Hepatocyte (in vitro differentiated cells): ENCODE data around the gene IL34. TPM values are rescaled to one million over a fixed set of nuclear protein-coding genes. Genes with fewer than 3 reads are reported as not detected.

Experiments used
- DNase-seq: peaks from one replicate; pipeline ENCODE4 v3.0.0-alpha.2; 2016; ENCODE audit warnings: low spot score
- H2AFZ ChIP-seq: fragments of 200-600 bp; sonication (generic); 2 replicates; pipeline ENCODE4 v1.6.0; 2016; ENCODE audit warnings: antibody characterized with exemption, mild to moderate bottlenecking
- H3K27ac ChIP-seq: fragments of 200-600 bp; sonication (generic); 2 replicates; pipeline ENCODE4 v1.5.1; 2016; ENCODE audit warnings: mild to moderate bottlenecking
- H3K27me3 ChIP-seq: fragments of 200-600 bp; sonication (generic); 2 replicates; pipeline ENCODE4 v1.6.1; 2016
- H3K36me3 ChIP-seq: fragments of 200-600 bp; sonication (generic); replicated peaks from 2 replicates; pipeline ENCODE4 v1.5.1; 2016; ENCODE audit warnings: low read depth; ENCODE audit not compliant: insufficient read depth
- H3K4me1 ChIP-seq: fragments of 200-600 bp; sonication (generic); 2 replicates; pipeline ENCODE4 v1.5.1; 2016; ENCODE audit warnings: mild to moderate bottlenecking, moderate library complexity; ENCODE audit not compliant: insufficient read depth
- H3K4me2 ChIP-seq: fragments of 200-600 bp; sonication (generic); 2 replicates; pipeline ENCODE4 v1.6.0; 2016
- H3K4me3 ChIP-seq: fragments of 200-600 bp; sonication (generic); 2 replicates; pipeline ENCODE4 v1.5.1; 2016; ENCODE audit warnings: mild to moderate bottlenecking
- H3K79me2 ChIP-seq: fragments of 200-600 bp; sonication (generic); 2 replicates; pipeline ENCODE4 v1.6.0; 2017; ENCODE audit warnings: mild to moderate bottlenecking
- H3K9me2 ChIP-seq: fragments of 200-600 bp; sonication (generic); replicated peaks from 2 replicates; pipeline ENCODE4 v1.6.0; 2017; ENCODE audit warnings: mild to moderate bottlenecking; ENCODE audit not compliant: insufficient read depth
- H3K9me3 ChIP-seq: fragments of 200-600 bp; sonication (generic); 2 replicates; pipeline ENCODE4 v1.5.1; 2016; ENCODE audit warnings: low read depth, mild to moderate bottlenecking
- H4K20me1 ChIP-seq: fragments of 200-600 bp; sonication (generic); 2 replicates; pipeline ENCODE4 v1.6.0; 2016; ENCODE audit warnings: mild to moderate bottlenecking; ENCODE audit not compliant: insufficient read depth, poor library complexity, severe bottlenecking
- CTCF ChIP-seq: fragments of 200-600 bp; sonication (generic); IDR thresholded peaks from 2 replicates; pipeline ENCODE4 v1.5.1; 2016; ENCODE audit warnings: antibody characterized with exemption, mild to moderate bottlenecking; ENCODE audit not compliant: poor library complexity
- EZH2 ChIP-seq: fragments of 200-600 bp; sonication (generic); IDR thresholded peaks from 2 replicates; pipeline ENCODE4 v1.6.1; 2016; ENCODE audit warnings: antibody characterized with exemption, mild to moderate bottlenecking, borderline replicate concordance
- EZH2phosphoT487 ChIP-seq: fragments of 200-600 bp; sonication (generic); IDR thresholded peaks from one replicate; pipeline ENCODE4 v1.6.1; 2018; ENCODE audit warnings: antibody characterized with exemption, mild to moderate bottlenecking, low read depth, moderate library complexity; ENCODE audit not compliant: unreplicated experiment, severe bottlenecking
- WGBS: methylation state at CpG from one replicate; pipeline ENCODE4 v1.1.6; 2016; ENCODE audit warnings: low lambda C conversion rate; ENCODE audit errors: missing lambda C conversion rate; 5-methylcytosine and 5-hydroxymethylcytosine counted together
- polyA plus RNA-seq: library from polyadenylated mRNA; unstranded; fragments of >200 nt; fragmentation: Nextera tagmentation; extraction: Ambion mirVana; gene quantifications from 2 replicates; pipeline ENCODE4 v1.2.1, GENCODE V29; 2016
- total RNA-seq: library from RNA; depleted of rRNA; stranded (reverse); fragments of >200 nt; gene quantifications from 2 replicates; pipeline ENCODE4 v1.2.3, GENCODE V29; 2014

The IL34 gene
- total and polyA plus RNA-seq, 2 experiments from 2014 or later, result 0.48 to 2.2 TPM

GRCh38 chr16:70677499-70678120, 31.3 kb downstream of the IL34 start:
- Histone ChIP-seq H3K4me3 (no peak overlapping the region), H3K4me2 (no peak overlapping the region), H3K9me2 (no peaks in the 10 kb centered on the region), H3K4me1 (peaks cover 15% of the 10 kb centered on the region), H3K27ac (no peak overlapping the region), H3K9me3 (no peaks in the 10 kb centered on the region), H3K79me2 (peaks cover 25% of the 10 kb centered on the region), H4K20me1 (peaks cover 23% of the 10 kb centered on the region), H2AFZ (no peak overlapping the region), H3K27me3 (no peaks in the 10 kb centered on the region), H3K36me3 (peaks cover 3% of the 10 kb centered on the region)
- WGBS, result 95% methylated on average over 15 of the region's 15 CpGs
- no peak for TF ChIP-seq EZH2phosphoT487
- no peak for DNase-seq

GRCh38 chr16:70678121-70678897, 31.9 kb downstream of the IL34 start:
- WGBS, result 97% methylated on average over 22 of the region's 22 CpGs
- H2AFZ ChIP-seq, result no peak overlapping the region
- no peaks in the 10 kb centered on the region for H3K9me2 ChIP-seq
- TF ChIP-seq CTCF (no peak), EZH2phosphoT487 (no peak), EZH2 (no peak)
- H3K36me3 ChIP-seq, result peaks cover 2% of the 10 kb centered on the region
- peaks cover 19% of the 10 kb centered on the region for H3K4me1 ChIP-seq
- H3K27ac ChIP-seq, result no peak overlapping the region
- peaks cover 32% of the 10 kb centered on the region for H3K79me2 ChIP-seq
- no peak overlapping the region for H3K4me3 ChIP-seq
- DNase-seq, result no peak
- H4K20me1 ChIP-seq, result peaks cover 30% of the 10 kb centered on the region
- no peak overlapping the region for H3K4me2 ChIP-seq
- no peaks in the 10 kb centered on the region for H3K9me3 ChIP-seq
- H3K27me3 ChIP-seq, result no peaks in the 10 kb centered on the region

- no peak for DNase-seq
- Histone ChIP-seq H3K4me2 (no peak overlapping the region), H3K9me2 (no peaks in the 10 kb centered on the region), H2AFZ (no peak overlapping the region), H3K4me1 (peaks cover 27% of the 10 kb centered on the region), H3K27me3 (no peaks in the 10 kb centered on the region), H4K20me1 (peaks cover 37% of the 10 kb centered on the region), H3K36me3 (no peaks in the 10 kb centered on the region), H3K27ac (no peak overlapping the region), H3K79me2 (peaks cover 39% of the 10 kb centered on the region), H3K4me3 (no peak overlapping the region), H3K9me3 (no peaks in the 10 kb centered on the region)
- TF ChIP-seq CTCF (no peak), EZH2 (no peak), EZH2phosphoT487 (no peak)
- 94% methylated on average over 20 of the region's 31 CpGs for WGBS
These were observed 32.7 kb downstream of the IL34 start for GRCh38 chr16:70678898-70679670.
